Stimulated activated naive CD8-positive, alpha-beta T cell treated with anti-CD3 and anti-CD28 coated beads, Interleukin-15, Interleukin-2, amounts not matched to agents 100 ng/mL and 50 ng/mL, for 24 hours (primary cell): ENCODE results near the gene XPNPEP1.

Source experiments
- H3K27ac Mint-ChIP-seq: one replicate; pipeline ENCODE4 v1.8.0; 2021; ENCODE audit warnings: mild to moderate bottlenecking, mixed read lengths
- H3K27me3 Mint-ChIP-seq: one replicate; pipeline ENCODE4 v1.8.0; 2021; ENCODE audit warnings: mixed read lengths
- H3K36me3 Mint-ChIP-seq: one replicate; pipeline ENCODE4 v1.8.0; 2021; ENCODE audit warnings: low read depth, mixed read lengths
- H3K4me1 Mint-ChIP-seq: one replicate; pipeline ENCODE4 v1.8.0; 2021; ENCODE audit warnings: low read depth, mixed read lengths
- H3K4me3 Mint-ChIP-seq: one replicate; pipeline ENCODE4 v1.8.0; 2021; ENCODE audit warnings: mild to moderate bottlenecking, mixed read lengths
- H3K9me3 Mint-ChIP-seq: one replicate; pipeline ENCODE4 v1.8.0; 2021; ENCODE audit warnings: mixed read lengths

The XPNPEP1 gene

DNA sequence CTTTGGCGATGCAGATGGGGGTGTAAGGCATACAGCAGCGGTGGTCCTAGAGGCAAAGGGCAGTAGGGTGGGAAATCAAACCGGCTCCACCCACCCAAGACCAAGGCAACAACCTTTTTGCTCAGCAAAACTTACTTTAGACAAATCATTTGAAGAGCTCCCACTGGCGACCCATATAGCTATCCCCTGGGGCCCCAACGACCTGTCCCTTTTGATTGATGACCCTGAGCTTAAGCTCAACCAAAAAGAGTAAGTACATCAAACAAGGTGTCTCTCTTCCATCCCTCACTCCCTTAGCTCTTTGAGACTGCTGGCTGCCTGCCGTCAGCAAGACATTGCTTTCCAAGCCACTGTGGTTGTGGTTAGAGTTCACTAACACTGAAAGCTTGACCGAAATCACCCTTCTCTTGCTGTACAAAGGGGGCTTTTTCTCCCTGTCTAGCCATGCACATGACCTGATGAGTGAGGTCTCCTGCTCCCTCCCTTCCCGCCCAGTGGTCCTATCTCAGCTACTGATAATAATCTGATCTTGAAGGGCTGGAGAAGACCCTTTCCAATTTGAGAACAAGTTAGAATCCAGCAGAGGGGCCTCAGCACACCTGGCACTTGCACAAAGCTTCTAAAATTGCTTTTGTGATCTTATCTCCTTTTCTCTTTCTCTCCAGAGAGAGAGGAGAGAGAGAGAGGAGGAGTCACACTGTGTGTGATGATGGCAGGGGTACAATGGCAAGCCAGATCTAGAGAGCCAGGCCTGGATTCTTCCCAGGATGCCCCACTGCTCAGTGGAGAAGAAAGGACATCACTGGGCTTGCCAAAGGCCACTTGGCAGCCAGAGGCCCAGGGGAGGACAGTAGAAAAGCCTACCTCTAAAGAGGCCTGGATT is 42.2 kb downstream of the XPNPEP1 start:
- H3K27me3 Mint-ChIP-seq, result no peaks in the 10 kb centered on the region
- peaks cover 76% of the 10 kb centered on the region for H3K36me3 Mint-ChIP-seq
- no peak overlapping the region for H3K27ac Mint-ChIP-seq
- no peak overlapping the region for H3K4me3 Mint-ChIP-seq
- peaks cover 16% of the 10 kb centered on the region for H3K4me1 Mint-ChIP-seq
- H3K9me3 Mint-ChIP-seq, result no peaks in the 10 kb centered on the region

DNA sequence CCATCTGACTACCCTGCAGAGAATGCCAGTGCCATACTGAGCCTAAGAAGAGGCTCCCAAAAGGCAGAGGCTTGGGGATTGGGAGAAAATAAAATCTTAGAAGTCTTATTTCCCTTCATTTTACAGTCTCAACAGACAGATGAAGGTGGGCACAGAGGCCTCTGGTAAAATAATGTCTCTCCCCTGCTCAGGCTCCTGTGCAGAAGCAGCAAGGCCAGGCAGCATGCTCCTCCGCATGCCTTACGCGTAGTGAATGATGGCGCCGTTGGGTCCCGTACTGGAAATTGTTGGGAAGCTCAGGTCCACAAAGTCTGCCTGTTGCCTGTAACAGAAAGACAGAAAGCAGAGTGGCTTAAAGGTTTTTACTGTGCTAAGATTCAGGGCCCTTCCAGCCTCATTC is 45.8 kb downstream of the XPNPEP1 start:
- Mint-ChIP-seq H3K4me3 (no peak overlapping the region), H3K4me1 (no peaks in the 10 kb centered on the region), H3K27ac (no peak overlapping the region), H3K36me3 (peaks cover 79% of the 10 kb centered on the region), H3K27me3 (no peaks in the 10 kb centered on the region), H3K9me3 (no peaks in the 10 kb centered on the region)

GRCh38 chr10:109875828-109876821 is 47.2 kb downstream of the XPNPEP1 start:
- Mint-ChIP-seq H3K36me3 (peaks cover 86% of the 10 kb centered on the region), H3K4me1 (no peaks in the 10 kb centered on the region), H3K4me3 (no peak overlapping the region)

DNA sequence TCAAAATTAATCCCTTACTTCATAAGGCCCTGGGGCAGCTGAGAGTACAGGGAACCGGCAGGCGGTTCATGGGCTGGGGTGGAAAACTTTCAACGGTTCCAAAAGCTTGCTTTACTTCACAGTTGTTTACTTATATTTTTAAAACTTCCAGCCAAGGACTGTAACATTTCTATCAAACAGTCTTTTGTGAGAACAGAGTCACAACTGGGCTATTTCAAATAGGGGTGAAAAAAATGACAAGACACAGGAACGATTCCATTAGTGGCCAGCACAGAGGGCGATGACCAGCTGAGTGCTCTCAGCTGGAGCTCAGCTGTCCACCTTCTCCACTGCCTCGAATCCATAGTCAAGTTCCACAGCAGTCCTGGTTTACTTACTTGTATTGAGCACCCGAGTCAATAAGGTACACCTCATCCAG is 48.2 kb downstream of the XPNPEP1 start:
- no peak overlapping the region for H3K4me3 Mint-ChIP-seq
- H3K27ac Mint-ChIP-seq, result no peak overlapping the region
- peaks cover 86% of the 10 kb centered on the region for H3K36me3 Mint-ChIP-seq
- H3K9me3 Mint-ChIP-seq, result no peaks in the 10 kb centered on the region
- H3K27me3 Mint-ChIP-seq, result no peaks in the 10 kb centered on the region
- H3K4me1 Mint-ChIP-seq, result no peaks in the 10 kb centered on the region

More at GRCh38 chr10:109875828-109876821, 47.2 kb downstream of the XPNPEP1 start:
- Mint-ChIP-seq H3K9me3 (no peaks in the 10 kb centered on the region), H3K27ac (no peak overlapping the region), H3K27me3 (no peaks in the 10 kb centered on the region)

GRCh38 chr10:109871476-109871875 is 51.8 kb downstream of the XPNPEP1 start:
- no peak overlapping the region for H3K27ac Mint-ChIP-seq
- H3K27me3 Mint-ChIP-seq, result no peaks in the 10 kb centered on the region
- H3K36me3 Mint-ChIP-seq, result peaks cover 94% of the 10 kb centered on the region
- H3K9me3 Mint-ChIP-seq, result no peaks in the 10 kb centered on the region
- H3K4me3 Mint-ChIP-seq, result no peak overlapping the region
- no peaks in the 10 kb centered on the region for H3K4me1 Mint-ChIP-seq

DNA sequence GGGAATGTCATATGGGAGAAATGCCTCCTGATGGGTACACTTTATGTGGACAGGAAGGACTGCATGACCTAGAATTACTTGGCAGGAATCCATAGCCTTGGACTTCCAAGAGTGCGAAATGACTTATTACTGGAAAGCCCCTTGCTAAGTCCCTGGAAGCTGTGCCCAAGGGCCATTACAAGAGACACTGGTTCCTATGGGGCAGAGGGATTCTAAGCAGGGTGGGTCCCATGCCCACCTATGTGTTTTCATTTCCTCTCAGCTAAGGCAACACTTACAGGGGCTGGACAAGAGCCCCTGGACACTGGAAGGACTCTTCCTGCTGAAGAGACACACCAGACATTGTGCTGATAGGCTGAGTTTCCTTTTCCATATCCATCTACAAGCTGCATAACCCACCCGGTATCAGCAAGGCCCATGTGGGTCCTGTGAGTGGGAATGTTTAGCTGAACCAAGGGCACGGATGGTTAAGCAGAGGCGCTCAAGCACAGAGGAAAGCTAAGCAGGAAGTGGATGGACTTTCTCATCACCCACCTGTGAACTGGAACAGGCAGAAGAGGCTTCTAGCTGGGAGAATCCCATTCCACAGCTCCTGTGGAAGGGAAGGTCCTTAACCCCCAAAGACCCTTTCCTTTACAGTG is 56.2 kb downstream of the XPNPEP1 start:
- H3K4me1 Mint-ChIP-seq, result no peaks in the 10 kb centered on the region
- H3K36me3 Mint-ChIP-seq, result peaks cover 92% of the 10 kb centered on the region
- H3K27me3 Mint-ChIP-seq, result no peaks in the 10 kb centered on the region
- no peak overlapping the region for H3K27ac Mint-ChIP-seq
- H3K9me3 Mint-ChIP-seq, result peaks cover 15% of the 10 kb centered on the region
- no peak overlapping the region for H3K4me3 Mint-ChIP-seq

- no peaks in the 10 kb centered on the region for H3K4me1 Mint-ChIP-seq
- peaks cover 85% of the 10 kb centered on the region for H3K36me3 Mint-ChIP-seq
- H3K27me3 Mint-ChIP-seq, result no peaks in the 10 kb centered on the region
- no peak overlapping the region for H3K4me3 Mint-ChIP-seq
- peaks cover 15% of the 10 kb centered on the region for H3K9me3 Mint-ChIP-seq
- H3K27ac Mint-ChIP-seq, result no peak overlapping the region
Observed at GRCh38 chr10:109866168-109866994, 56.9 kb downstream of the XPNPEP1 start.

DNA sequence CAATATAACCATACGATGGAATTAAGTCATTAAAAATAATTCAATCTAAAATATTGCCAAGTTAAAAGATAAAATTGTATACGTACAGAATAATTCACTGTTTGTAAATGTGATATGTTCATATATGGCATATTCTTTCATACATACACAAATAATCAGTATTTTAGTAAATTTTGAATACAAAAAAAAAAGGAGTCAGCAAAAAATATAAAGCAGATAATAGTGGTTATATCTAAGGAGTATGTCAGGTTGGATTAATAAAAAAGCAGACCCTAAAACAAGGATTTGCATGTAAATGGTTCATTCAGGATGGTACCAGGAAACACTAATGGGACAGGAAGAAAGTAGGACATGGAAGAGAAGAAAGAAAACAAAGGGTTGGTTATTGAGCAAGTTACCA is 59.5 kb downstream of the XPNPEP1 start:
- Mint-ChIP-seq H3K27me3 (no peaks in the 10 kb centered on the region), H3K27ac (no peak overlapping the region), H3K36me3 (peaks cover 76% of the 10 kb centered on the region), H3K4me3 (no peak overlapping the region), H3K9me3 (peaks cover 15% of the 10 kb centered on the region), H3K4me1 (no peaks in the 10 kb centered on the region)

DNA sequence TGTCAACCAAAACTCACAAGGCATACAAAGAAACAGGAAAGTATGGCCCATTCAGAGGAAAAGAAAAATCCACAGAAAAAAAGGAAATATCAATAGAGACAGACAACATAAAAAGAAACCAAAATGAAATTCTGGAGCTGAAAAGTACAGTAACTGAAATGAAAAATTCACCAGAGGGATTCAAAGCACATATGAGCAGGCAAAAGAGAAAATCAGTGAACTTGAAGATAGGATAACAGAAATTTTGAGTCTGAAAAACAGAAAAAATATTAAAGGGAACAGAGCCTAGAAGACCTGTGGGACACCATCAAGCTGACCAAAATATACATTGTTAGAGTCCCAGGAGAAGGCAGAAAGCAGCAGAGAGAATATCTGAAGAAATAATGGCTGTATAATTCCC is 60.6 kb downstream of the XPNPEP1 start:
- peaks cover 67% of the 10 kb centered on the region for H3K36me3 Mint-ChIP-seq
- no peak overlapping the region for H3K4me3 Mint-ChIP-seq
- no peak overlapping the region for H3K27ac Mint-ChIP-seq
- H3K27me3 Mint-ChIP-seq, result no peaks in the 10 kb centered on the region
- peaks cover 15% of the 10 kb centered on the region for H3K9me3 Mint-ChIP-seq
- no peaks in the 10 kb centered on the region for H3K4me1 Mint-ChIP-seq

GRCh38 chr10:109862041-109862440 is 61.3 kb downstream of the XPNPEP1 start:
- Mint-ChIP-seq H3K4me3 (no peak overlapping the region), H3K27ac (no peak overlapping the region), H3K27me3 (no peaks in the 10 kb centered on the region), H3K9me3 (peaks cover 15% of the 10 kb centered on the region), H3K4me1 (no peaks in the 10 kb centered on the region), H3K36me3 (peaks cover 61% of the 10 kb centered on the region)

DNA sequence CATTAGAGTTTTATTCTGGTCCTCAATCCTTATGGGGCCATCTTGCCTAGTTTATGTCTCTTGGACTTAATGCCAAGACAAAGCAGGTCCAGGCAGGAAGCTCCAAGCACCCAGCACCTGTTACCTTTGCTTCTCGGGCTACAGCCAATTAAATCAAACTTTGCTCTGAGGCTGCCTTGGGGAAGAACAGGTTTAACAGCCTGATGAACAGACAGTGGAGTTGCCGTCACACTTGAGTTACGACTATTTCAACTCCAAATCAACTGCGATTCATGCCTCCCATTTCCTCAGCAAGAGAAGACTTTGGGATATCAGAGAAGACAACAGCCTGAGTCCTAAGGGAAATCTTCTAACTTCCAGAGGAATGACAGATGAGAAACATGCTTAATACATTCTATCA is 62.2 kb downstream of the XPNPEP1 start:
- Mint-ChIP-seq H3K27ac (no peak overlapping the region), H3K36me3 (peaks cover 53% of the 10 kb centered on the region), H3K4me3 (no peak overlapping the region), H3K9me3 (peaks cover 15% of the 10 kb centered on the region), H3K27me3 (no peaks in the 10 kb centered on the region), H3K4me1 (no peaks in the 10 kb centered on the region)

DNA sequence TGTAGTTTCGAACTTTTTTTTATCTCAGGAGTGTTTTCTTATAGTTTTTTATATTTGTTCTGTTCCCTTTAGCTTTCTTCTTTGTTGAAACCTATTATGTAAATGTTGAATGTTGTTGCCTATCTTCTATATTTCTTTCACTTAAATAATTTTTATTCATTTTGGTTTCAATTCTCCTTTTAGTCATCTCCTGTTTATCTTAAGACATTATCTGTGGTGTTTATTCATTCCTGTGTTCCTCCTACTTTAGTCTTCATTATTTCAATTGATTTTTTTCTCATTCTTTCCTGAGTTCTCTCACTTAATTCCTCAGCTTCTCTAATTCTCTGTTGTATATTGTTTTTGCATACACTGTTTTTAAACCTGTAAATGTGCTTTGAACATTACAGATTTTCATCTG is 64.1 kb downstream of the XPNPEP1 start:
- Mint-ChIP-seq H3K27me3 (no peaks in the 10 kb centered on the region), H3K27ac (no peak overlapping the region), H3K9me3 (peaks cover 10% of the 10 kb centered on the region), H3K36me3 (peaks cover 34% of the 10 kb centered on the region), H3K4me3 (no peak overlapping the region), H3K4me1 (no peaks in the 10 kb centered on the region)

DNA sequence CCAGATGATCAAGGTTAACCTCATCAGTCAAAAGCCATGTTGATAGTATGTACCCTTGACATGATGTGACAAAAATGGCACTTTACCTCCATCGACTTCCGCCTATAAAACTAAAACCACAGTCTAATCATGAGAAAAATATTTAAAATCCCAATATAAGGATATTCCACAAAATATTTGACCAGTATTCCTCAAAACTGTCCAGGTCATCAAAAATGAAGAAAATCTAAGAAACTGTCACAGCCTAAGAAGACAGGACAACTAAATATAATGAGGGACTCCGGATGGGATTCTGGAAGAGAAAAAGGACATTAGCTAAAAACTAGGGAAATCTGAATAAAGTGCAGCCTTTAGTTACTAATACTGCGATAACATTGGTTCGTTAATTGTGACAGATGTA is 67.6 kb downstream of the XPNPEP1 start:
- Mint-ChIP-seq H3K4me1 (peaks cover 15% of the 10 kb centered on the region), H3K9me3 (no peaks in the 10 kb centered on the region), H3K27me3 (no peaks in the 10 kb centered on the region), H3K36me3 (peaks cover 14% of the 10 kb centered on the region), H3K27ac (no peak overlapping the region), H3K4me3 (no peak overlapping the region)

- Mint-ChIP-seq H3K27me3 (peaks cover 1% of the 10 kb centered on the region), H3K9me3 (no peaks in the 10 kb centered on the region), H3K4me1 (peaks cover 15% of the 10 kb centered on the region), H3K36me3 (peaks cover under 1% of the 10 kb centered on the region), H3K4me3 (no peak overlapping the region), H3K27ac (no peak overlapping the region)
Observed at GRCh38 chr10:109853921-109854320, 69.4 kb downstream of the XPNPEP1 start.
